ENCODE data around the gene RASAL2. TPM values are rescaled to one million over a fixed set of nuclear protein-coding genes. Genes with fewer than 3 reads are reported as not detected.

The RASAL2 gene
- total RNA-seq, 4 donors from 2014 or later, result 17.0 to 27.4 (median 20.2) TPM

- peaks cover 0 to 12% (median 0%) of the 10 kb centered on the region in 3 donors for H3K4me1 ChIP-seq
- no peaks in the 10 kb centered on the region for H3K9me3 ChIP-seq
- no peak overlapping the region for H3K4me3 ChIP-seq
- no peak for ATAC-seq
- H3K27ac ChIP-seq, result no peak overlapping the region
- H3K27me3 ChIP-seq, result peaks cover 23% of the 10 kb centered on the region
- H3K36me3 ChIP-seq, result no peaks in the 10 kb centered on the region
- TF ChIP-seq EP300 (IDR thresholded peaks at IDR 0.05) (no peak), CTCF (IDR thresholded peaks at IDR 0.05) (no peak), POLR2A (IDR thresholded peaks at IDR 0.05) (no peak), POLR2AphosphoS5 (IDR thresholded peaks at IDR 0.05) (no peak)
- 90 to 100% methylated on average over 3 to 4 of the region's 4 CpGs for WGBS, 2 donors (ENCODE audit: low coverage in 1 of 2)
These were observed 395.5 kb downstream of the RASAL2 start for GRCh38 chr1:178489399-178489798.

GRCh38 chr1:178490136-178490535 is 396.2 kb downstream of the RASAL2 start:
- no peak for TF ChIP-seq EP300 (IDR thresholded peaks at IDR 0.05)
- TF ChIP-seq POLR2AphosphoS5 (IDR thresholded peaks at IDR 0.05), result no peak
- Histone ChIP-seq H3K4me1 (peaks cover 0 to 12% (median 0%) of the 10 kb centered on the region in 3 donors), H3K9me3 (no peaks in the 10 kb centered on the region), H3K27ac (no peak overlapping the region), H3K27me3 (peaks cover 23% of the 10 kb centered on the region), H3K4me3 (no peak overlapping the region), H3K36me3 (no peaks in the 10 kb centered on the region)
- WGBS, 2 donors (ENCODE audit: low coverage in 1 of 2), result 92% methylated on average over 2 of the region's 8 CpGs; no CpG with 5 or more reads in 1 of the 2 donors
- no peak for ATAC-seq

GRCh38 chr1:178490967-178491366 is 397.1 kb downstream of the RASAL2 start:
- ATAC-seq, result no peak
- Histone ChIP-seq H3K36me3 (no peaks in the 10 kb centered on the region), H3K4me3 (no peak overlapping the region), H3K9me3 (no peaks in the 10 kb centered on the region), H3K27me3 (peaks cover 22% of the 10 kb centered on the region), H3K4me1 (peaks cover 0 to 12% (median 0%) of the 10 kb centered on the region in 3 donors), H3K27ac (no peak overlapping the region)
- 100% methylated on average over 2 of the region's 9 CpGs; no CpG with 5 or more reads in 1 of the 2 donors for WGBS, 2 donors (ENCODE audit: low coverage in 1 of 2)
- TF ChIP-seq EP300 (IDR thresholded peaks at IDR 0.05) (no peak), POLR2A (IDR thresholded peaks at IDR 0.05) (no peak), CTCF (IDR thresholded peaks at IDR 0.05) (no peak), POLR2AphosphoS5 (IDR thresholded peaks at IDR 0.05) (no peak)

GRCh38 chr1:178491721-178492120 is 397.8 kb downstream of the RASAL2 start:
- H3K27me3 ChIP-seq, result peaks cover 15% of the 10 kb centered on the region
- no peak overlapping the region for H3K4me3 ChIP-seq
- no peak for TF ChIP-seq POLR2AphosphoS5 (IDR thresholded peaks at IDR 0.05)
- H3K27ac ChIP-seq, result no peak overlapping the region
- peaks cover 0 to 6% (median 0%) of the 10 kb centered on the region in 3 donors for H3K4me1 ChIP-seq
- H3K9me3 ChIP-seq, result no peaks in the 10 kb centered on the region
- no peak for ATAC-seq
- no CpG with 5 or more reads among the region's 4 CpGs for WGBS, 2 donors (ENCODE audit: low coverage in 1 of 2)
- no peaks in the 10 kb centered on the region for H3K36me3 ChIP-seq

- Histone ChIP-seq H3K4me1 (no peaks in the 10 kb centered on the region), H3K27ac (no peak overlapping the region), H3K9me3 (no peaks in the 10 kb centered on the region), H3K36me3 (no peaks in the 10 kb centered on the region), H3K27me3 (peaks cover 9% of the 10 kb centered on the region), H3K4me3 (no peak overlapping the region)
- TF ChIP-seq POLR2A (IDR thresholded peaks at IDR 0.05) (no peak), EP300 (IDR thresholded peaks at IDR 0.05) (no peak), POLR2AphosphoS5 (IDR thresholded peaks at IDR 0.05) (no peak), CTCF (IDR thresholded peaks at IDR 0.05) (no peak)
- 84 to 90% methylated on average over 9 to 11 of the region's 11 CpGs for WGBS, 2 donors (ENCODE audit: low coverage in 1 of 2)
- ATAC-seq, result no peak
These were observed 398.4 kb downstream of the RASAL2 start for GRCh38 chr1:178492341-178492740.

- ATAC-seq, result no peak
- Histone ChIP-seq H3K27ac (no peak overlapping the region), H3K4me3 (no peak overlapping the region), H3K36me3 (no peaks in the 10 kb centered on the region), H3K27me3 (no peaks in the 10 kb centered on the region), H3K9me3 (no peaks in the 10 kb centered on the region), H3K4me1 (no peaks in the 10 kb centered on the region)
- WGBS, 2 donors (ENCODE audit: low coverage in 1 of 2), result 94 to 100% methylated on average over 4 to 11 of the region's 16 CpGs
- no peak for TF ChIP-seq CTCF (IDR thresholded peaks at IDR 0.05)
- no peak for TF ChIP-seq POLR2A (IDR thresholded peaks at IDR 0.05)
- no peak for TF ChIP-seq EP300 (IDR thresholded peaks at IDR 0.05)
- no peak for TF ChIP-seq POLR2AphosphoS5 (IDR thresholded peaks at IDR 0.05)
These were observed 399.4 kb downstream of the RASAL2 start for GRCh38 chr1:178493301-178493741.
